K562 (cell line): ENCODE measurements around the gene PITPNC1. TPM values are rescaled to one million over a fixed set of nuclear protein-coding genes. Genes with fewer than 3 reads are reported as not detected.

Experiments used
- ATF2 ChIP-seq: sonication (generic); formaldehyde crosslinking; IDR thresholded peaks from 2 replicates; pipeline ENCODE4 v1.8.1; 2022; ENCODE audit warnings: missing genetic modification reagents
- CHD1 ChIP-seq: fragments of 200-600 bp; sonication (generic); IDR thresholded peaks from one replicate; pipeline ENCODE4 v1.6.1; 2012; ENCODE audit warnings: mild to moderate bottlenecking, moderate library complexity, low read length, inconsistent platforms
- GATAD2A ChIP-seq: fragments of 450-650 bp; IDR thresholded peaks from 2 replicates; pipeline ENCODE4 v1.6.1; 2017
- NCOA2 ChIP-seq, 2 experiments: fragments of 450-650 bp; IDR thresholded peaks; 2 replicates each; pipeline ENCODE4 v1.6.1; 2018; ENCODE audit warnings: mild to moderate bottlenecking in 2 of 2, moderate library complexity in 1 of 2; ENCODE audit not compliant: partially characterized antibody in 2 of 2
- PRDM10 ChIP-seq: fragments of 450-650 bp; IDR thresholded peaks from 2 replicates; pipeline ENCODE4 v1.6.1; 2018; ENCODE audit not compliant: partially characterized antibody
- RAD21 ChIP-seq, 2 experiments: fragments of 250-450 bp in 1 of 2; fragments of 450-650 bp in 1 of 2; sonication (Bioruptor Pico) in 1 of 2; formaldehyde crosslinking in 1 of 2; IDR thresholded peaks in 1 of 2; conservative IDR thresholded peaks in 1 of 2; 2 replicates each; pipeline versions ENCODE4 v1.4.0 to v1.8.0; 2020 to 2022; ENCODE audit warnings: mild to moderate bottlenecking in 2 of 2, moderate library complexity in 1 of 2
- TBL1XR1 ChIP-seq, 2 experiments: IDR thresholded peaks; 2 replicates each; pipeline ENCODE4 v1.6.1; 2012; ENCODE audit warnings: improper control_type of control experiment in 2 of 2, low read length in 2 of 2, mild to moderate bottlenecking in 1 of 2
- ZBTB11 ChIP-seq, 3 experiments: fragments of 200-800 bp in 1 of 3; fragments of 250-450 bp in 1 of 3; fragments of 450-650 bp in 1 of 3; sonication (Bioruptor Pico) in 1 of 3; sonication (Bioruptor generic) in 1 of 3; formaldehyde crosslinking in 1 of 3; IDR thresholded peaks; 2 replicates each; pipeline versions ENCODE4 v1.6.1 to v1.8.0; 2016 to 2022; ENCODE audit warnings: mild to moderate bottlenecking in 2 of 3, missing genetic modification characterization in 2 of 3, missing compliant biosample characterization in 1 of 3, moderate library complexity in 1 of 3
- ZNF449 ChIP-seq: fragments of 250-450 bp; sonication (Bioruptor Pico); IDR thresholded peaks from 2 replicates; pipeline ENCODE4 v1.8.0; 2022; ENCODE audit warnings: moderate library complexity, mild to moderate bottlenecking, inconsistent platforms
- ZNF518B ChIP-seq: fragments of 250-450 bp; sonication (Bioruptor Pico); IDR thresholded peaks from 2 replicates; pipeline ENCODE4 v1.5.0; 2021; ENCODE audit warnings: mild to moderate bottlenecking, moderate library complexity
- ZNF77 ChIP-seq: fragments of 250-450 bp; sonication (Bioruptor Pico); IDR thresholded peaks from 2 replicates; pipeline ENCODE4 v1.5.0; 2020
- polyA plus RNA-seq, 8 experiments: library from polyadenylated mRNA; depleted of rRNA in 4 of 8; stranded (reverse) in 5 of 8; unstranded in 3 of 8; fragments of >200 nt; fragmentation: Nextera tagmentation in 2 of 8; fragmentation: Illumina TruSeq in 1 of 8; extraction: Ambion mirVana in 2 of 8; extraction: Trizol in 1 of 8; gene quantifications; 2 replicates each; pipeline versions ENCODE4 v1.2.1 to v1.2.3, GENCODE V29; 2011 to 2014; ENCODE audit warnings: inconsistent platforms in 1 of 8, missing spikeins in 1 of 8
- total RNA-seq, 7 experiments: library from RNA; depleted of rRNA in 6 of 7; stranded (reverse); fragments of >200 nt in 6 of 7; fragmentation: Illumina TruSeq in 2 of 7; extraction: Trizol in 2 of 7; gene quantifications; 2 replicates each; pipeline versions ENCODE4 v1.2.1 to v1.2.3, GENCODE V29; 2011 to 2021; ENCODE audit warnings: low replicate concordance in 1 of 7

PITPNC1 gene
- total and polyA plus RNA-seq, 9 of the 15 experiments (the other 6 are each of a cell fraction or from before 2014, with no cell fraction given) = 0.11 to 1.1 (median 0.65) TPM

- TF ChIP-seq ZNF449 (CRISPR knock-in tag) = peak; percentile 50; the same call in 1 of the 2 replicates
- peak in 1 of 2 experiments; percentile 48; a peak in 3 of 4 replicates for TF ChIP-seq TBL1XR1 (IDR thresholded peaks at IDR 0.05; ENCODE audit: low read length in 2 of 2)
- TF ChIP-seq NCOA2 (IDR thresholded peaks at IDR 0.05; ENCODE audit: partially characterized antibody in 2 of 2) = no peak
- no peak for TF ChIP-seq ZNF518B (CRISPR knock-in tag)
- TF ChIP-seq ZBTB11 (CRISPR knock-in tag; IDR thresholded peaks at IDR 0.05) = peak in 1 of 3 experiments; percentile 75; a peak in 2 of 6 replicates
- peak; percentile 44; the same call in 1 of the 2 replicates for TF ChIP-seq GATAD2A
- no peak for TF ChIP-seq ATF2 (CRISPR knock-in tag)
- TF ChIP-seq PRDM10 = no peak
- peak; percentile 65 to 77 for TF ChIP-seq RAD21 (CRISPR knock-in tag; conservative IDR thresholded peaks at IDR 0.05 in 1 of 2, IDR thresholded peaks at IDR 0.05 in 1 of 2)
- TF ChIP-seq CHD1 = no peak
- no peak for TF ChIP-seq ZNF77 (CRISPR knock-in tag)
Measured at GRCh38 chr17:67374329-67375053, 2.6 kb upstream of the PITPNC1 start (continued).
